ENCODE data around the gene NOS2.

DNA sequence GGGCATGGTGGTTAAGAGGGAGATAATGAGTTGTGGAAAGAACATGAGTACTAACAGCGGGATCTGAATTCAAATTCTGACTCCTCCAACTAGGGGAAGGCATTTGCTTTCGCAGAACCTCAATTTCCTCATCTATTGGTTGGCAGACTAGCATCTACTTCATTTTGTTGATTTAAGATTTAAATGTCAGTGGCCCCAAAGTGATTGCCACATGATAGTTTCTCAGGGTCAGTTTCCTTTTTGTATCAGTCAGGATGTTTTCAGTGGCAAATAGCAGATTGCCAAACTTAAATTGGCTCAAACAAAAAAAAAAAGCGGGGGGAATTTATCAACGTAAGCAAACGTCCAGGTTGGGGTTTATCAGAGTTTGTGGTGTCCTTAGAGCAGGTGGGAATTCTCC is 25.1 kb upstream of the NOS2 start:
- TF ChIP-seq, protein P1, sequence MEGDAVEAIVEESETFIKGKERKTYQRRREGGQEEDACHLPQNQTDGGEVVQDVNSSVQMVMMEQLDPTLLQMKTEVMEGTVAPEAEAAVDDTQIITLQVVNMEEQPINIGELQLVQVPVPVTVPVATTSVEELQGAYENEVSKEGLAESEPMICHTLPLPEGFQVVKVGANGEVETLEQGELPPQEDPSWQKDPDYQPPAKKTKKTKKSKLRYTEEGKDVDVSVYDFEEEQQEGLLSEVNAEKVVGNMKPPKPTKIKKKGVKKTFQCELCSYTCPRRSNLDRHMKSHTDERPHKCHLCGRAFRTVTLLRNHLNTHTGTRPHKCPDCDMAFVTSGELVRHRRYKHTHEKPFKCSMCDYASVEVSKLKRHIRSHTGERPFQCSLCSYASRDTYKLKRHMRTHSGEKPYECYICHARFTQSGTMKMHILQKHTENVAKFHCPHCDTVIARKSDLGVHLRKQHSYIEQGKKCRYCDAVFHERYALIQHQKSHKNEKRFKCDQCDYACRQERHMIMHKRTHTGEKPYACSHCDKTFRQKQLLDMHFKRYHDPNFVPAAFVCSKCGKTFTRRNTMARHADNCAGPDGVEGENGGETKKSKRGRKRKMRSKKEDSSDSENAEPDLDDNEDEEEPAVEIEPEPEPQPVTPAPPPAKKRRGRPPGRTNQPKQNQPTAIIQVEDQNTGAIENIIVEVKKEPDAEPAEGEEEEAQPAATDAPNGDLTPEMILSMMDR (IDR thresholded peaks at IDR 0.05; ENCODE audit: poor library complexity) = no peak
- no peak for TF ChIP-seq EZH2 (IDR thresholded peaks at IDR 0.05; ENCODE audit: borderline replicate concordance)
- no peak for TF ChIP-seq EZH2phosphoT487 (IDR thresholded peaks at IDR 0.05; ENCODE audit: low read depth, severe bottlenecking, unreplicated experiment)

Data from hepatocyte (in vitro differentiated cells).